Fibroblast of skin of scalp (primary cell): ENCODE measurements around the gene DUSP28. TPM values are rescaled to one million over a fixed set of nuclear protein-coding genes. Genes with fewer than 3 reads are reported as not detected.
"Not testable (repeated sequence)": the region's sequence is repeated elsewhere in the genome, so short reads cannot be mapped to it uniquely, and the experiment has no call there.

ENCODE experiments used
- DNase-seq: peaks from one replicate; pipeline ENCODE4 v3.0.0-alpha.2; 2013
- polyA plus RNA-seq, 2 experiments: library from polyadenylated mRNA; unstranded; fragments of 120-200 nt; gene quantifications; one replicate each; pipeline ENCODE4 v1.2.1, GENCODE V29; 2013; ENCODE audit not compliant: insufficient read length in 2 of 2

Gene DUSP28
- polyA plus RNA-seq (2013, experiment 1 of 2; ENCODE audit: insufficient read length), result 2.7 TPM
- 4.3 TPM for polyA plus RNA-seq (2013, experiment 2 of 2; ENCODE audit: insufficient read length)

- peak; percentile 87 for DNase-seq
Measured at GRCh38 chr2:240560084-240560479, at the start of gene DUSP28. TSS of gene DUSP28 (plus strand) at chr2:240560357. CDS start at chr2:240560685, 328 bp downstream.

- DNase-seq, result no peak
Measured at GRCh38 chr2:240510513-240511210, 49.5 kb upstream of the DUSP28 start.

- DNase-seq, result no peak
Measured at GRCh38 chr2:240511351-240512108, 48.6 kb upstream of the DUSP28 start.

GRCh38 chr2:240512109-240512485 lies 48.1 kb upstream of the DUSP28 start:
- no peak for DNase-seq

GRCh38 chr2:240512666-240513535 lies 47.3 kb upstream of the DUSP28 start:
- DNase-seq, result no peak

GRCh38 chr2:240513549-240514287 lies 46.4 kb upstream of the DUSP28 start:
- DNase-seq, result peak; percentile 71

- DNase-seq, result no peak
Measured at GRCh38 chr2:240514631-240515030, 45.5 kb upstream of the DUSP28 start.

- no peak for DNase-seq
Measured at GRCh38 chr2:240517342-240517741, 42.8 kb upstream of the DUSP28 start.

- DNase-seq, result no peak
Measured at GRCh38 chr2:240518981-240519380, 41.2 kb upstream of the DUSP28 start.

- DNase-seq, result peak; percentile 42
Measured at GRCh38 chr2:240519396-240520129, 40.6 kb upstream of the DUSP28 start.

- no peak for DNase-seq
Measured at GRCh38 chr2:240520130-240520973, 39.8 kb upstream of the DUSP28 start.

- DNase-seq, result no peak
Measured at GRCh38 chr2:240520974-240521350, 39.2 kb upstream of the DUSP28 start.

- DNase-seq, result not testable (repeated sequence)
Measured at GRCh38 chr2:240521885-240522284, 38.3 kb upstream of the DUSP28 start.

- DNase-seq, result no peak
Measured at GRCh38 chr2:240522406-240522805, 37.8 kb upstream of the DUSP28 start.

GRCh38 chr2:240523451-240524281 lies 36.5 kb upstream of the DUSP28 start:
- DNase-seq, result no peak

GRCh38 chr2:240524963-240525718 lies 35.0 kb upstream of the DUSP28 start:
- no peak for DNase-seq

GRCh38 chr2:240525802-240526201 lies 34.4 kb upstream of the DUSP28 start:
- DNase-seq, result no peak

GRCh38 chr2:240526521-240526920 lies 33.6 kb upstream of the DUSP28 start:
- DNase-seq, result no peak
